Right lobe of liver (tissue), 6 donors: ENCODE measurements around the gene CLNK. TPM values are rescaled to one million over a fixed set of nuclear protein-coding genes. Genes with fewer than 3 reads are reported as not detected.

Source experiments
- ATAC-seq, 4 donors: fragments of 200-7000 bp; cut with Tn5 transposase; one replicate each; pipeline ENCODE4 v1.9.1; 2020; ENCODE audit warnings: mild to moderate bottlenecking in 4 of 4, moderate library complexity in 4 of 4
- DNase-seq, 3 donors: peaks; one replicate each; pipeline ENCODE4 v3.0.0-alpha.2; 2020
- H3K27ac ChIP-seq, 3 donors: fragments of 200-600 bp; one replicate each; pipeline ENCODE4 v1.8.0; 2022
- H3K27me3 ChIP-seq, 2 donors: fragments of 200-600 bp; one replicate each; pipeline ENCODE4 v1.8.0; 2022
- H3K36me3 ChIP-seq, 4 donors: fragments of 200-600 bp; sonication (generic) in 1 of 4; one replicate each; pipeline versions ENCODE4 v1.5.1 to v1.8.0; 2017 to 2022; ENCODE audit warnings: control low read depth in 1 of 4
- H3K4me1 ChIP-seq, 4 donors: fragments of 200-600 bp; sonication (generic) in 1 of 4; one replicate each; pipeline versions ENCODE4 v1.5.1 to v1.8.0; 2017 to 2022; ENCODE audit warnings: control low read depth in 1 of 4
- H3K4me3 ChIP-seq, 3 donors: fragments of 200-600 bp; one replicate each; pipeline ENCODE4 v1.8.0; 2022
- H3K9me3 ChIP-seq, 4 donors: fragments of 200-600 bp; sonication (generic) in 1 of 4; one replicate each; pipeline versions ENCODE4 v1.5.1 to v1.8.0; 2017 to 2022; ENCODE audit warnings: control low read depth in 1 of 4
- POLR2A ChIP-seq: fragments of 450-650 bp; IDR thresholded peaks from one replicate; pipeline ENCODE4 v1.6.1; 2017; ENCODE audit warnings: antibody characterized with exemption, mild to moderate bottlenecking
- WGBS: methylation state at CpG from one replicate; pipeline ENCODE4 v1.1.6; 2018; ENCODE audit warnings: low coverage, low lambda C conversion rate; ENCODE audit not compliant: insufficient coverage; ENCODE audit errors: missing lambda C conversion rate; 5-methylcytosine and 5-hydroxymethylcytosine counted together
- intact Hi-C, 2 donors: fragments of 100-400 bp; cut with DNase I; formaldehyde crosslinking; loops; one replicate each; pipeline versions ENCODE4 v1.11.2 to v1.14.1; 2022
- total RNA-seq, 6 experiments: library from RNA; depleted of rRNA in 2 of 6; stranded (reverse); fragments of >200 nt in 2 of 6; fragmentation: NEBNext Ultra II Directional in 3 of 6; extraction: Animal tissue kit (Norgen Biotek cat#: 25700) in 3 of 6; gene quantifications; one replicate each; pipeline versions ENCODE4 v1.1.0 to v1.2.4, GENCODE V29; 2016 to 2023
- TF ChIP-seq, protein P1 (sequence below), 4 donors: fragments of 200-600 bp in 3 of 4; fragments of 450-650 bp in 1 of 4; IDR thresholded peaks; one replicate each; pipeline versions ENCODE4 v1.5.1 to v1.8.0; 2016 to 2022; ENCODE audit warnings: antibody characterized with exemption in 4 of 4, mild to moderate bottlenecking in 2 of 4
- donor health status: DM: no; HTN: yes; CAD: no.
- donor health status: DM: no; HTN: no; CAD: no.
- donor health status: DM: no; HTN: no; CAD: no.
- donor health status: DM: no; HTN: yes; CAD: no.
- donor health status: DM: no; HTN: yes; CAD: no.

CLNK gene
- total RNA-seq, 6 experiments from 2014 or later, result not detected

GRCh38 chr4:10492464-10492863, 192.1 kb downstream of the CLNK start:
- DNase-seq, result no peak

DNA sequence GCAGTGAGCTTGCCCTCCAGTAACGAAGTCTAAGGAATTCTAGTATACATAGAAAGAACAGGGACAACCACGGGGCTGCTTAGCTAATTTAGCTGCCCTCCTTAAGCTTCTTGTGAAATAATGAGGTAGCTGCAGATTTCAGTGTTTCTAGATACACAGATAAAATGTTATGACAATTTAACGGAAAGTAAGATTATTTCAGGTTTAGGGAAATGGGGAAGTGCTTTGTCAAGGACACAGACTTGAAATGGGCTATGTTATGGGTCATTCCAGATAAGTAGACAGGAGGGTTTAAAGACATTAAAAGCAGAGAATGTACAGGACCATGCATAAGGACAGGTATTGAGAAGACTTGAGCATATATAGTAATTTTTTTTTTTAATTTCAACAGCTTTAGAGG, 193.2 kb downstream of the CLNK start:
- 63% methylated on average over 3 of the region's 3 CpGs for WGBS
- no peak overlapping the region for H3K27ac ChIP-seq

More at GRCh38 chr4:10492464-10492863, 192.1 kb downstream of the CLNK start:
- Histone ChIP-seq H3K27me3 (no peaks in the 10 kb centered on the region), H3K27ac (no peak overlapping the region), H3K36me3 (no peaks in the 10 kb centered on the region), H3K4me1 (no peaks in the 10 kb centered on the region), H3K4me3 (no peak overlapping the region), H3K9me3 (no peaks in the 10 kb centered on the region)
- intact Hi-C loops, result no loop called here
- no peak for ATAC-seq
- WGBS, result 31% methylated on average over 11 of the region's 11 CpGs
- no peak for TF ChIP-seq POLR2A
- TF ChIP-seq, protein P1, sequence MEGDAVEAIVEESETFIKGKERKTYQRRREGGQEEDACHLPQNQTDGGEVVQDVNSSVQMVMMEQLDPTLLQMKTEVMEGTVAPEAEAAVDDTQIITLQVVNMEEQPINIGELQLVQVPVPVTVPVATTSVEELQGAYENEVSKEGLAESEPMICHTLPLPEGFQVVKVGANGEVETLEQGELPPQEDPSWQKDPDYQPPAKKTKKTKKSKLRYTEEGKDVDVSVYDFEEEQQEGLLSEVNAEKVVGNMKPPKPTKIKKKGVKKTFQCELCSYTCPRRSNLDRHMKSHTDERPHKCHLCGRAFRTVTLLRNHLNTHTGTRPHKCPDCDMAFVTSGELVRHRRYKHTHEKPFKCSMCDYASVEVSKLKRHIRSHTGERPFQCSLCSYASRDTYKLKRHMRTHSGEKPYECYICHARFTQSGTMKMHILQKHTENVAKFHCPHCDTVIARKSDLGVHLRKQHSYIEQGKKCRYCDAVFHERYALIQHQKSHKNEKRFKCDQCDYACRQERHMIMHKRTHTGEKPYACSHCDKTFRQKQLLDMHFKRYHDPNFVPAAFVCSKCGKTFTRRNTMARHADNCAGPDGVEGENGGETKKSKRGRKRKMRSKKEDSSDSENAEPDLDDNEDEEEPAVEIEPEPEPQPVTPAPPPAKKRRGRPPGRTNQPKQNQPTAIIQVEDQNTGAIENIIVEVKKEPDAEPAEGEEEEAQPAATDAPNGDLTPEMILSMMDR (IDR thresholded peaks at IDR 0.05), result no peak

GRCh38 chr4:10490996-10491395, 193.6 kb downstream of the CLNK start:
- Histone ChIP-seq H3K36me3 (no peaks in the 10 kb centered on the region), H3K27me3 (no peaks in the 10 kb centered on the region), H3K4me3 (no peak overlapping the region), H3K9me3 (no peaks in the 10 kb centered on the region), H3K27ac (no peak overlapping the region), H3K4me1 (no peaks in the 10 kb centered on the region)
- DNase-seq (no peak), ATAC-seq (no peak)
- intact Hi-C loops, result no loop called here
- TF ChIP-seq, protein P1 (IDR thresholded peaks at IDR 0.05), result no peak
- no peak for TF ChIP-seq POLR2A
- 50% methylated on average over 1 of the region's 5 CpGs for WGBS

More for the DNA sequence above, 193.2 kb downstream of the CLNK start:
- intact Hi-C loops, result no loop called here
- no peak for TF ChIP-seq POLR2A
- TF ChIP-seq, protein P1 (IDR thresholded peaks at IDR 0.05), result no peak
- DNase-seq, result no peak
- no peaks in the 10 kb centered on the region for H3K27me3 ChIP-seq
- H3K9me3 ChIP-seq, result no peaks in the 10 kb centered on the region
- no peak for ATAC-seq
- H3K36me3 ChIP-seq, result no peaks in the 10 kb centered on the region
- H3K4me1 ChIP-seq, result no peaks in the 10 kb centered on the region
- H3K4me3 ChIP-seq, result no peak overlapping the region

- TF ChIP-seq, protein P1 (IDR thresholded peaks at IDR 0.05), result no peak
- no peak for TF ChIP-seq POLR2A
- H3K4me1 ChIP-seq, result no peaks in the 10 kb centered on the region
- no peak overlapping the region for H3K27ac ChIP-seq
- ATAC-seq (no peak), DNase-seq (no peak)
- intact Hi-C loops, result no loop called here
- no peaks in the 10 kb centered on the region for H3K36me3 ChIP-seq
- H3K27me3 ChIP-seq, result no peaks in the 10 kb centered on the region
- H3K9me3 ChIP-seq, result no peaks in the 10 kb centered on the region
- WGBS, result 85% methylated on average over 3 of the region's 5 CpGs
- H3K4me3 ChIP-seq, result no peak overlapping the region
These were observed 201.7 kb downstream of the CLNK start for GRCh38 chr4:10482913-10483312.

DNA sequence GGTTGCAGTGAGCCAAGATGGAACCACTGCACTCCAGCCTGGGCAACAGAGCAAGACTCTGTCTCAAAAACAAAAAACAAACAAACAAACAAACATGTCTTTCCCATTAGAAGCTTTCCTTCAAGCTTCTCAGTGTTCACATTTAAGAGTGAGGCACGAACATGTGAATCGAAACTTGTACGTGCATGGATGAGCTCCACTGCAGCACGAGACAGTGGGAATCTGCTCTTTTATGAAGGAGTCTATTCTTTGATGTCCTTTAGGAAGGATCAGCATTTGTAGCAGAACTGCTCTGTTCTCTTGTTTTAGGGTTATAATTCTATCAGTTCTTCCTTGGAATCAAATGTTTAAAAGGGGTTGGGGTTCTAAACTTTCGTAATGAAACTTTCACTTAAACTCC, 204.0 kb downstream of the CLNK start:
- 61% methylated on average over 5 of the region's 5 CpGs for WGBS

More for the DNA sequence above, 204.0 kb downstream of the CLNK start:
- Histone ChIP-seq H3K4me1 (no peaks in the 10 kb centered on the region), H3K27me3 (no peaks in the 10 kb centered on the region), H3K9me3 (no peaks in the 10 kb centered on the region), H3K27ac (no peak overlapping the region), H3K36me3 (no peaks in the 10 kb centered on the region), H3K4me3 (no peak overlapping the region)
- TF ChIP-seq, protein P1 (IDR thresholded peaks at IDR 0.05), result no peak
- TF ChIP-seq POLR2A, result no peak
- DNase-seq (no peak), ATAC-seq (no peak)
- intact Hi-C loops, result no loop called here
